HUDEP-2 (cell line): Measurements from ENCODE around the gene PRRT2.
A peak's percentile ranks its signal among the peaks of the same experiment; 100 is the strongest.
"Not testable (repeated sequence)": the region's sequence is repeated elsewhere in the genome, so short reads cannot be mapped to it uniquely, and the experiment has no call there.

Source experiments
- DNase-seq, 76 experiments: peaks; one replicate each; lab custom pipeline; 2025; ENCODE audit not compliant: unreplicated experiment in 76 of 76; lab: John Stamatoyannopoulos, UW

Gene PRRT2

DNA sequence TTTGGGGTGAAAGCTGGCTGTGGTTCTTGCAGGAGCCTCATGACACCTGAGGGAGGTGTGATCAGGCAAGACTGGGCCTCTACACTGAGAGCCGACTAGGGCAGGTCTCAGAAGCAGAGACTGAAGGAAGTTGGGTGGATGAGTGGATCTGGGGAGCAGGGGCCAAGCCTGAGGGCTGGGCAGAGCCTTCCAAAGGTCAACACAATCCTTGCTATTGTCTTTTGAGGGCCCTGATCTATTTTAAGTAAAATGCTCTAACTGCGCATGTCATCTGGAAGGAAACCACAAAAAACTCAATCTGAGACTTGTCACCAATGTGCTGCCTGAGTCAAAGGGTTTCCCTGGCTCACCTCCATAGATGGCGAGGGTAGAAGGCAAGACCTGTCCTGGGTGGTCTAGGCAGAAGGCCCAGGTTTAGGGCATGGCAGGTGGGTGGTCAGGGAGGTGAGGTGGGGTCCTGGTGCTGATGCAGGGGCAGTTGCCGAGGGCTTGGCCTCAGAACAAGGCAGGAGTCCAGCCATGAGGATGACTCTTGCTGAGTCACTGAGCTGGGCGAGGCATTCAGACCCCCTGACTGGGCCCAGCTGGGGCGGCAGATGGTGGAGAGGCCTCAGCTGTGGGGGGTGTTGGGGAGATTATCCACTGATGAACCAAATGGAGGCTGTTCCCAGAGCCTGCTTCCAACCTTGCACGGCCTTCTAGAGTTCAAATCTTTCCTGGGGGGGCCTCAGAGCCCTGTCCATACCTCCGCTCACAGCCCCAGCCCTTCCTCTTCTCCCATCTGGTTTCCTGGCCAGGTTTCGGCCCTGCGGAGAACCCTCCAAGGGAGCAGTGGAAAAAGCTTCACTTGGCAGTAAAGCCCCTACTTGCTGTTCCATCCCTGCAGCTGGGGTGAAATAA, 13.4 kb downstream of the PRRT2 start:
- DNase-seq = no peak

DNA sequence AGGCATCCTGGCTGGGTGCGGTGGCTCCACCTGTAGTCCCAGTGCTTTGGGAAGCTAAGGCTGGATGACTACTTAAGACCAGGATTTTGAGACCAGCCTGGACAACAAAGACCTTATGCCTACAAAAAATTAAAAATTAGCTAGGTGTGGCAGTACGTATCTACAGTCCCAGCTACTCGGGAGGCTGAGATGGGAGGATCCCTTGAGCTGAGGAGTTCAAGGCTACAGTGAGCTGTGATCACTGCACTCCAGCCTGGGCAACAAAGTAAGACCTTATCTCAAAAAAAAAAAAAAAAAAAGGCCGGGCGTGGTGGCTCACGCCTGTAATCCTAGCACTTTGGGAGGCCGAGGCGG, 14.3 kb downstream of the PRRT2 start:
- no peak for DNase-seq

DNA sequence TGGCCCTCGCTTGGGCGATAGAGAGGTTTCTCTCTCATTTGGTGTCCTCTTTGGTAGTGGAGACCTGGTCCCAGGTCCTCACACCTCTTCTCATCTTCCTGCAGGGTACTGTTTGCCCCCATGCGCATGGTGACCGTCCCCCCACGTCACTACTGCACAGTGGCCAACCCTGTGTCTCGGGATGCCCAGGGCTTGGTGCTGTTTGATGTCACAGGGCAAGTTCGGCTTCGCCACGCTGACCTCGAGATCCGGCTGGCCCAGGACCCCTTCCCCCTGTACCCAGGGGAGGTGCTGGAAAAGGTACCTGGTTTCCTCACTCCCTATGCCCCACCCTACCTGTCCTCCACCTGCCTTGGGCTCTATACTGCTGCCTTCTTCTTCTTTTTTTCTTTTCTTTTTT, 18.8 kb downstream of the PRRT2 start:
- no peak for DNase-seq

DNA sequence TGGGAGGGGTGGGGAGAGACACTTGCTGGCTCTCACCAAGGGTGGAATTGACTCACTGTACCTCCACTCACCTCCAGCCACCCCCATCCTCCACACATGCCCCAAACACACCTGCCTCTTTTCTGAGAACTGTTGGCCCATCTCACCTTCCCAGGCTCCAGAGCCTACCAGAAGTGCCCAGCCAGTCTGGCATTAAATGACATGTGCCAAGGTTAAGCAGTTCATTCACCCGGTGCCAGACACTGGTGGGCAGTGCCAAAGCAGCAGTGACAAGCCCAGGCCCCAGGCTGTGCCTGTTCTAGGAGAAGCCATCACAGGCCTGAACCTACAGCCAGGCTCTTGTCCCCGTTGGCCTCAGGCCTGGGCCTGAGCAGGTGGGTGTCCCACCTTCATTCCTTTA, 19.5 kb downstream of the PRRT2 start:
- DNase-seq = no peak

DNA sequence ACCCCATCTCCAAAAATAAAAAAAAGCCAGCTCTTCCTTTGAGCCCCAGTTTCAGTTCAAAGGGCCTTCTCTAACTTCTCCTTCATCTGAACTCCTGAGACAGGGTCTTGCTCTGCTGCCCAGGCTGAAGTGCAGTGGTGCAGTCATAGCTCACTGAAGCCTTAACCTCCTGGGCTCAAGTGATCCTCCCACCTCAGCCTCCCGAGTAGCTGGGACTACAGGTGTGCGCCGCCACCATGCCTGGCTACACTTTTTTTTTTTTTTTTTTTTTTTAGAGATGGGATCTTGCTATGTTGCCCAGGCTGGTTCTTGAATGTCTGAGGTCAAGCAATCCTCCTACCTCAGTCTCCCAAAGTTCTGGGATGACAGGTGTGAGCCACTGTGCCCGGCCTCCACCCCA, 21.2 kb downstream of the PRRT2 start:
- DNase-seq = not testable (repeated sequence)

DNA sequence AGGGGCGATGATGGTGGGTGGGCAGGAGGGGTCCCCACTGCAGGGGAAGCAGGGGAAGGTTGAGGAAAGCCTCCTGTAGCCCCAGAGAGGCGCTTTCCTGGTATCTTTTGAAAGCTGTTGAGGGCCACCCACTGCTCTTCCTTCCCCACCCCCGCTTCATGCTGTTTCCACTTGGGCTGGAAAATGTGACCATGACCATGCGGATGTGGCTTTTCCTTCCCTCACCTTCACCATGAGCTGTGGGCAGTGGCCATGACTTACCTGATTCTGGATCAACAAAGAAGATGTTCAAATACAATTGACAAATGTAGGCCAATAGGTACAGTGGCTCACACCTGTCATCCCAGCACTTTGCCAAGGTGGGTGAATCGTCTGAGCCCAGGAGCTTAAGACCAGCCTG, 22.1 kb downstream of the PRRT2 start:
- DNase-seq = no peak

DNA sequence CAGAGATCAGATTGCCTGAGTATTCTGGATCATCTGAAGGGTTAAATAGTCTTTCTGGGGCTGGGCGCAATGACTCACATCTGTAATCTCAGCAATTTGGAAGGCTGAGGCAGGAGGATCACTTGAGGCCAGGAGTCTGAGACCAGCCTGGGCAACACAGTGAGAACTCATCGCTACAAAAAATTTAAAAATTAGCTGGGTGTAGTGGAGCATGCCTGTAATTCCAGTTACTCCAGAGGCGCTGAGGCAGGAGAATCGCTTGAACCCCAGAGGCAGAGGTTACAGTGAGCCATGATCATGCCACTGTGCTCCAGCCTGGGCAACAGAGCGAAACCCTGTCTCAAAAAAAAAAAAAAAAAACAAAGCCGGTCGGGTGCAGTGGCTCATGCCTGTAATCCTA, 23.9 kb downstream of the PRRT2 start:
- no peak for DNase-seq

DNA sequence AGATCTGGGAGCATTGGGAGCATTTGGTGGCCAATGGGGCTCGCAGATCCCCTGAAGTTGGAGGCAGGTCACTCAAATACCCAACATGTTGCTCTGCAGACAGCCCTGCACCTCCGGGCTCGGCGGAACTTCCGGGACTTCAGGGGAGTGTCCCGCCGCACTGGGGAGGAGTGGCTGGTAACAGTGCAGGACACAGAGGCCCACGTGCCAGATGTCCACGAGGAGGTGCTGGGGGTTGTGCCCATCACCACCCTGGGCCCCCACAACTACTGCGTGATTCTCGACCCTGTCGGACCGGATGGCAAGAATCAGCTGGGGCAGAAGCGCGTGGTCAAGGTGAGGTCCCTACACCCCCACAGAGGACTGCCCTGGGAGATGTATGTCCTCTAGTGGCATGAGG, 24.6 kb downstream of the PRRT2 start:
- DNase-seq = no peak

DNA sequence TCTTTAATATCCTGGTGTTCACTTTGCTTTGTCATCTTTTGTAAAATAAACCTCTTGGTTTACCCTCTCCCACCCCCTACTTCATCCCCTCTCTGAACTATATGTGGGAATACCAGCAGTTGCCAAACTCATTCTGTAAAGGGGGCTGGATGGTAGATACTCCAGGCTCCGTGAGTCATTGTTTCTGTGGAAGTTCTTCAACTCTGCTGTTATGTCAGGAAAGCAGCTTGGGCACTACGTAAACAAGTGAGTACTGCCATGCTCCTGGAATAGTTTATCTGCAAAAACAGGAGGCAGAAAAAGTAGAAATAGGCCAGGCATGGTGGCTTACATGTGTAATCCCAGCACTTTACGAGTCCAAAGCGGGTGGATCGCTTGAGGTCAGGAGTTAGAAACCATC, 25.8 kb downstream of the PRRT2 start:
- no peak for DNase-seq

DNA sequence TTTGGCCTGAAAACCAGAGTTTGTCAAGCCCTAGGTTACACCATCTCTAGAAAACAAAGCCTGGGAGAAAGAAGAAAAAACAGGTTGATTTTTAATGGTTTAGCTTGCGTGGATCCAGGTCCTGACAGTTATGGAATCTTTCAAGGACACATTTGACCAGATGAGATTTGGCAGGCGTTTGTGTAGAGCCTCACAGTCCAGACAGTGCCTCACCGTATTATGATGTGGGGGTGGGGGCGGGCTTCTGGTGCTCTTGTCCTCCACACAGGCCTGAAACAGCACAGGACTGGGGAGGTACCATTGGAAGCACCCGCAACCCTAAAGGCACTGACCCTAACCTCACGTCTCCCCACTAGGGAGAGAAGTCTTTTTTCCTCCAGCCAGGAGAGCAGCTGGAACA, 27.8 kb downstream of the PRRT2 start:
- no peak for DNase-seq

DNA sequence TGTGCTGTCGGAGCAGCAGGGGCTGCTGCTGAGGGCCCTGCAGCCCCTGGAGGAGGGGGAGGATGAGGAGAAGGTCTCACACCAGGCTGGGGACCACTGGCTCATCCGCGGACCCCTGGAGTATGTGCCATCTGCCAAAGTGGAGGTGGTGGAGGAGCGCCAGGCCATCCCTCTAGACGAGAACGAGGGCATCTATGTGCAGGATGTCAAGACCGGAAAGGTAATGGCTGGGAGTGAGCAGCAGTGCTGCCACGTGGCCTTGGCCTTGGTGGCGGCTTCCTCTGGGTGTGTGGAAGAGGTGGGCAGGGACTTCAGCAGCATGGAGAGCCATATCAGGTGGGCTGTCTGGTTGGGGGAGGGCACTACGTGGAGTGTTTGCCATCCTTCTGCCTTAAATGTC, 28.2 kb downstream of the PRRT2 start:
- no peak for DNase-seq

DNA sequence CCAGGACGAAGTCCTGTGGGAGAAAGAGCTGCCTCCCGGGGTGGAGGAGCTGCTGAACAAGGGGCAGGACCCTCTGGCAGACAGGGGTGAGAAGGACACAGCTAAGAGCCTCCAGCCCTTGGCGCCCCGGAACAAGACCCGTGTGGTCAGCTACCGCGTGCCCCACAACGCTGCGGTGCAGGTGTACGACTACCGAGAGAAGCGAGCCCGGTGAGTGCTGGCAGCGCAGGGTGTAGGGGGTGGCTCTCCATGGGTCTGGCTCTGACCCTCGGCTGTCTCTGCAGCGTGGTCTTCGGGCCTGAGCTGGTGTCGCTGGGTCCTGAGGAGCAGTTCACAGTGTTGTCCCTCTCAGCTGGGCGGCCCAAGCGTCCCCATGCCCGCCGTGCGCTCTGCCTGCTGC, 29.6 kb downstream of the PRRT2 start:
- no peak for DNase-seq

DNA sequence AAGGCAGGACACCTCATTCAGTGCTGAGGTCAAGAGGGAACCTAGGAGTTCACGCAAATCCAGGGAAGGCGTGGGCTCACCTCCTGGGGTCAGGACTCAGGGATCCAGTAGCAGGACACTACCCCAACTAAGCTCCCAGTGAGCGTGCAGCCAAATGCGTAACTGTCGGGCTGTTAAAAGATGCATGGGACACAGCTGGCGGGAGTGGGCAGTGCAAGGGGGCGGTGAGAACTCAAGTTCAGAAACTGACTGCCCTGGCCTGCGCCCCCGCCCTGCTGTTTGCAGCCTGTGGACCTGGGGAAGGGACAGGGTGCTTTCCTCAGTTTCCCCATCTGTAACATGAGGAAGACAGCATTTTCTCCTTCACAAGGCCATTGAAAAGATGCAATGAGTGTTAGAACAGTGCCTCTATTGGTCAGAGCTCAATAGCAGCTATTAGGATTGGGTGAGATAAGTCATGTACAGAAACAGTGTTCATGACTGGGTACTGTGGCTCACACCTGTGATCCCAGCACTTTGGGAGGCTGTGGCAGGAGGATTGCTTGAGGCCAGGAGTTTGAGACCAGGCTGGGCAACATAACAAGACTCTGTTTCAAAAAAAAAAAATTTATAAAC, 30.8 kb downstream of the PRRT2 start:
- DNase-seq = peak in 1 of 76 experiments; percentile 12

DNA sequence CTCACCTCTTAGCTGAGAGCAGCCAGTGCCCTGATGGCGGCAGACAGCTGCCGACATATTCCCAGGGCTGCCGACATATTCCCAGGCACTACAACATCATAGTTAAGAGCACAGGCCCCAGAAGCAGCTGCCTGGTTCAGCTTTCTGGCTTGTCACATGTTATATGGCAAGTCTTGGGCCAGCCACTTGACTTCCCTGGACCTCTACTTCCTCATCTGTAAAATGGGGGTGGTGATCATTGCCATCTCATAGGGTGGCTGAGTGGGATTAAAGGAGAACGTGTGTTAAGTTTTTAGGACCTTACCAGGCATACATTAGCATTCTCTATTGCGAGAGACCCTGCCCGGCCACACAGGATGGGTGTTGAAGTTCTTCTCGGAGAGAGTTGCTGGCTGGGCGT, 31.9 kb downstream of the PRRT2 start:
- no peak for DNase-seq

DNA sequence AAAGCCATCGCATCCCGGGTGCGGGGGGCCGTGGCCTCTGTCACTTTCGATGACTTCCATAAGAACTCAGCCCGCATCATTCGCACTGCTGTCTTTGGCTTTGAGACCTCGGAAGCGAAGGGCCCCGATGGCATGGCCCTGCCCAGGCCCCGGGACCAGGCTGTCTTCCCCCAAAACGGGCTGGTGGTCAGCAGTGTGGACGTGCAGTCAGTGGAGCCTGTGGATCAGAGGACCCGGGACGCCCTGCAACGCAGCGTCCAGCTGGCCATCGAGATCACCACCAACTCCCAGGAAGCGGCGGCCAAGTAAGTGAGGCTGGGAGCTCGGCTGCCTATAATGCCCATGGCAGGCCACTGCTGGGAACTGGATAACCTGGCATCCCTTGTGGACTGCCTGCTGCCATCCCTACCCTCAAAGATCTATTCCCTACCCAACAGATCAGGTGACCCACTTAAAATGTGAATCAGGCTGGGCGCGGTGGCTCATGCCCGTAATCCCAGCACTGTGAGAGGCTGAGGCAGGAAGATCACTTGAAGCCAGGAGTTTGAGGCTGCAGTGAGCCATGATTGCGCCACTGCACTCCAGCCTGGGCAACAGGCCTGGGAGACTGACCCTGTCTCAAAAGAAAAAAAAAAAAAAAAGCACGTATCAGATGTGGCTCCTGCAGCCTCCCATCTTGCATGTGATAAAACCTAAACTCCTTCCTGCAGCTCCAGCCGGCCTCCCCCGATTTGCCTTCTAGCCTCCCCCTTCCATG, 32.8 kb downstream of the PRRT2 start:
- no peak for DNase-seq

DNA sequence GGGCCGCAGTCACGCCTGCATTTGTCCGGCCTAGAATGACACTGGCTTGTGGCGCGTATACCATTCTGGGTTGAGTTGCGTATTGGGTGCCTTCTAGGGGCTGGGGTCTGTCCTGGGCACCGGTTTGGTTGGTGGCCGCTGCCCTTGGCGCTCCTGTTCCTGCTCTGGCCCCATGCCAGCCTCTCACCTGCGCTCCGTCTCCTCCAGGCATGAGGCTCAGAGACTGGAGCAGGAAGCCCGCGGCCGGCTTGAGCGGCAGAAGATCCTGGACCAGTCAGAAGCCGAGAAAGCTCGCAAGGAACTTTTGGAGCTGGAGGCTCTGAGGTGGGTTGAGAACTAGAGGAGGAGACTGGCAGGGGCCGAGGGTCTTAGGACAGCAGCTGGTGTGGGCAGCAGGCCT, 33.7 kb downstream of the PRRT2 start:
- no peak for DNase-seq

DNA sequence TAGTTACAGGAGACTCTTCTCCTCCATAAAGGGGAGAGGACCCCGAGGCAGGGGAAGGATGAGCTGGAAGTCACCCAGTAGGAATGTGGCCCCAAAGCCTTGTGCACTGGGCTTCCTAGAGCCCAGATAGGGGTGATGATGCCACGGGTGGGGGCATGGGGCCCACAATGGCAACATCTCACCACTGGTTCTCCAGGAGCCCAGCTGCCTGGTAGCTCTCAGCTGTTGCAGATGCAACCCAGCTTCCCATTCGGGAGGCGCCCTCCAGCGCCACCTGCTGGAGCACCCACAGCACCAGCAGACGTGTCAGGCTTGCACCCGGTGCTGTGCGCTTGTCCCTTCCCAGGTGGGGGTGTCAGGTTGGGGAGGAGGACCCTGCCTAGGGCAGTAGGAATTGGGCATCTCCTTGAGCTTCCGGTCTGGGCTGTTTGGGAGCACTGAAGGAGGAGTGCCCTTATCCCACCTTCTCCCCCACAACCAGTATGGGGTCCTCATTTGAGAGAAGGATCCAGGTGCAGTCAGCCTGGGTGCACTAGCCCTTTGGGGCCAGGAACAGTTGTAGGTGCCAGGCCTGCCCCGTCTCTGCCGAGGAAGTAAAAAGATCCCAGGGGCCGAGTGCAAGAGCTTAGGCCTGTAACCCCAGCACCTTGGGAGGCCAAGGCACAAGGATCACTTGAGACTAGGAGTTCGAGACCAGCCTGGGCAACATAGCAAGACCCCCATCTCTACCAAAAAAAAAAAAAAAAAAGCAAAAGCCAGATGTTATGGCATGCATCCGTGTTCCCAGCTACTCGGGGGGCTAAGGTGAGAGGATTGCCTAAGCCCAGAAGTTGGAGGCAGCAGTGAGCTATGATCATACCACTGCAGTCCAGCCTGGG, 36.7 kb downstream of the PRRT2 start:
- peak in 64 of 76 experiments; percentile 4 to 74 (median 52) for DNase-seq

DNA sequence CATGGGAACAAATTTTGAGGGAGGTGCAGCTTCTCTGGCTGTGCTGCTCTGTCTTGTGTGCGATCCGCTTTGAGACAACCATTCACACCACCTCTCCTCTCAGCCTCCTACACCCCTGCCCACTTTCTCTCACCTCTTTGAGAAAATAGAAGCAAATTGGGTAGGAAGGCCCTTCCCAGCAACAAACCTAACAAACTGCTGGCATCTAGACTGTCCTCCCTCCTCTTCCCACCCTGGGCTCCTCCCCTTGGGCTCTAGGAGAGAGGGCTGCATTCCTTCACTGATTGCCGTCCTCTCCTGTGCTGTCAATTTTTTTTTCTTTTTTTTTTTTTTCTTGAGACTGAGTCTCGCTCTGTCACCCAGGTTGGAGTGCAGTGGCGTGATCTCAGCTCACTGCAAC, 37.5 kb downstream of the PRRT2 start:
- no peak for DNase-seq

DNA sequence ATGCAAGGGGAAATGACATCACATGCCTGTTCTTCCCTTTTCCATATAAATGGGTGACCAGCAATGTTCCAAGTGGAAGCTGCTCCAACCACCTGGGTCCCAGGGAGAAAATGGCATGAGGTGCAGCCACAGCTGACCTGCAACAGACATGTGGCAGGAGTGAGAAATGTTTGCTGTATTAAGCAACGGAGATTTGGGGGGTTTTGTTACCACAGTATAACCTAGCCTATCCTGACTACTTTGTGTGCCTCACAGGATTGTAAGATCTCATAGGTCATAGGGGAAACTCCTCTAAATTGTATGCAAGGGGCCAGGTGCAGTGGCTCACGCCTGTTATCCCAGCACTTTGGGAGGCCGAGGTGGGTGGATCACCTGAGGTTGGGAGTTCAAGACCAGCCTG, 39.0 kb downstream of the PRRT2 start:
- no peak for DNase-seq

DNA sequence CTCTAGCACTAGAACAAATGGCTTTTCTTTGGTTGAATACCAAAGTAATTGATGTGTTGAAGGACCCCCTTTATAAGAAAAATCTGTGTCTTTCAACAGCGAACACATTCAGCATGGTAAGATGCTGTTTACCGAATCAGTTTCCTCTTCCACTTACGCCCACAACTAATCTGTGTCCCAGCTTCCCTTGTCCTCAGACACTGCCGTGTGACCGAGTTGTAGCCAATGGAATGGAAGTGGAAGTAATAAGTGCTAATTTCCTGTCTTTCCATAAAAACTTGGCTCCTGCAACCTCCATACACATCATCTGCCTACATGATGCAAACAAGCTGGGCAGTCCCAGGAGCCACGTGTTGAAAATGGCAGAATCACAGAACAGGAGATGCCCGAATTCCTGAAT, 40.7 kb downstream of the PRRT2 start:
- no peak for DNase-seq
